ENCODE data around the gene RRP36.
A peak's percentile ranks its signal among the peaks of the same experiment; 100 is the strongest.

RRP36 gene

DNA sequence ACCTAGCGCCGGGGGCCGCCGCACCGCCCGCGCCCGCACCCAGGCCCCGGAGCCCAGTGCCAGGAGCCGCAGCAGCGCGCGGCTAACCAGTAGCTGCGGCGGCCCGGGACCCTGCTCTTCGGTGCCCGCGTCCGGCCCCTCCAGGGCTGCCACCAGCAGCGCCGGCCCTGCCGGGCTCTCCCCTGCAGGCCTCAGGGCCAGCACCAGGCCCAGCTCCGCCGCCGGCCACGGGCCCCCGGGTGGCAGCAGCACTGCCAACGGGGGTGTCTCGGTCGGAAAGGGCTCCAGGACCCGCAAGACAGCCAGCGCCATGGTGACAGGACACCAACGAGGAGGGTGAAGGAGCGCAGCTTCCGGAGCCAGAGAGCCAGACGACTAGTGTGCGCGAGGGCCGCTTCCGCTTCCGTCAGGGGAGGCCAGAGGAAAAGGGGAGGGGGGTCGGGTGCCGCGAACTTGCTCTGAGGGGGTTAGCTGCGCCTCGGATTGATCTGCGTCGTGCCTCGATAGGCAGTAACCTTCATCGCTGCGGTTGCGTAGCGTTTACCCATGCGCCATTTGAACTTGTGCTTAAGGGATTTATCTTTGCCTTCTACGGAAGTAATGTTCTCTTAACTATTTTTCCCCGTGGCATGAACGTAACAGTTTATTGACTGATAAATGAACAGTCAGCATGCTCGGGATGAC, 42.4 kb upstream of the RRP36 start, which contains the start of gene PEX6:
Gene PEX6 (minus strand): TSS at position 343 of the 684 bp plus-strand sequence. CDS start 31 bp downstream, at position 312.
- DNase-seq: peak; percentile 94
- TF ChIP-seq, protein P1, sequence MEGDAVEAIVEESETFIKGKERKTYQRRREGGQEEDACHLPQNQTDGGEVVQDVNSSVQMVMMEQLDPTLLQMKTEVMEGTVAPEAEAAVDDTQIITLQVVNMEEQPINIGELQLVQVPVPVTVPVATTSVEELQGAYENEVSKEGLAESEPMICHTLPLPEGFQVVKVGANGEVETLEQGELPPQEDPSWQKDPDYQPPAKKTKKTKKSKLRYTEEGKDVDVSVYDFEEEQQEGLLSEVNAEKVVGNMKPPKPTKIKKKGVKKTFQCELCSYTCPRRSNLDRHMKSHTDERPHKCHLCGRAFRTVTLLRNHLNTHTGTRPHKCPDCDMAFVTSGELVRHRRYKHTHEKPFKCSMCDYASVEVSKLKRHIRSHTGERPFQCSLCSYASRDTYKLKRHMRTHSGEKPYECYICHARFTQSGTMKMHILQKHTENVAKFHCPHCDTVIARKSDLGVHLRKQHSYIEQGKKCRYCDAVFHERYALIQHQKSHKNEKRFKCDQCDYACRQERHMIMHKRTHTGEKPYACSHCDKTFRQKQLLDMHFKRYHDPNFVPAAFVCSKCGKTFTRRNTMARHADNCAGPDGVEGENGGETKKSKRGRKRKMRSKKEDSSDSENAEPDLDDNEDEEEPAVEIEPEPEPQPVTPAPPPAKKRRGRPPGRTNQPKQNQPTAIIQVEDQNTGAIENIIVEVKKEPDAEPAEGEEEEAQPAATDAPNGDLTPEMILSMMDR (IDR thresholded peaks at IDR 0.05; ENCODE audit: low read depth, low read length): no peak
- Histone ChIP-seq H3K4me1 (peaks cover 5% of the 10 kb centered on the region; the same call in 1 of the 2 replicates), H3K4me3 (ENCODE audit: low read depth, low read length) (peak within 1 kb of the TSS; percentile 88), H3K9me3 (no peaks in the 10 kb centered on the region), H3K36me3 (no peaks in the 10 kb centered on the region), H3K27me3 (no peaks in the 10 kb centered on the region)

DNA sequence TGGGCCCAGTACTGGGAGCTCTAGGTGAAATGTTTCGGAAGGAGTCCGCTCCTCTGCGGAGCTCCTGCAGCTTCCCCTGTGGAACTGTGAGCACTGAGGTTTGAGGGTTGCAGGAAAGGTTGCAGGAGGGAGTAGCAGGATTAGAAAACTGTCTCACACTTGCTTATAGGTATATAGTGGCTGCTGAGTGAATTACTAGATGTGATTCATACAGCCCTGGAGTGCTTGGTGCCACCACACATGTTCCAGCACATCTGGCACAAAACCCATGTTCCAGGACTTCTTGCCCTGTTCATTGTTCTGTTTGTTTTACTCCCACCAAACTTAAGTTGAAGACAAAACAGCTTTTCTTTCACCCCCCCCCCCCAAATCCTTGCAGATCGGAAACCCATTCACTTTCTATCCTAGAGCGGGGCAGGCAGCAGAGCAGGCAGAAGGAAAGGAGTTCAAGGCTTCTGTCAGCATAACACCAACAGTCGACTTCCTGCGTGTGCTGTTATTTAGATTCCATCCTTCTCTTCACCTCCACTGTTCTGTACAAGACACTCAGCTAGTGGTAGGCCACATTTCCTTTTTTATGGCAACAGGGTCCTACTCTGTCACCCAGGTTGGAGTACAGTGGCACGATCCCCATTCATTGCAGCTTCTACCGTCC, 41.8 kb upstream of the RRP36 start:
- H3K4me1 ChIP-seq: peaks cover 5% of the 10 kb centered on the region; the same call in 1 of the 2 replicates
- TF ChIP-seq, protein P1 (IDR thresholded peaks at IDR 0.05; ENCODE audit: low read depth, low read length): no peak

DNA sequence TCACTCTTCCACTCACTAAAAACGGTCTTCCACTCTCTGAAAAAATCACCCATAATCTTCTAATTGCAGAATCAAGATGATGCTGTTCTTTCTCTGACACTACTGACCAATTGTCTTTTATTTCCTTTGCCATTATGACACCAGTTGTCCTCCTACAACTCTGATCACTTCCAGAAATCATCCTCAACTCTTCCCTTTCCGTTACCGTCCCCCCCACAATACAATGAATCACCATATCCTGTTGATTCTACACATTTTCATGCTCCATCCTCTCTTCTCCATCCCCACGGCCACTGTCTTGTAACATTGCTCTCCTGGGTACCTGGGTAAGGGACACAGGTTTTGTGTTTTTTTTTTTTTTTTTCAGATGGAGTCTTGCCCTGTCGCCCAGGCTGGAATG, 39.6 kb upstream of the RRP36 start:
- no peaks in the 10 kb centered on the region; the same call in 1 of the 2 replicates for H3K4me1 ChIP-seq

More for the DNA sequence above, 41.8 kb upstream of the RRP36 start:
- no peaks in the 10 kb centered on the region for H3K9me3 ChIP-seq
- H3K4me3 ChIP-seq (ENCODE audit: low read depth, low read length): peak overlapping the region; percentile 88
- no peaks in the 10 kb centered on the region for H3K27me3 ChIP-seq
- no peaks in the 10 kb centered on the region for H3K36me3 ChIP-seq
- DNase-seq: no peak

DNA sequence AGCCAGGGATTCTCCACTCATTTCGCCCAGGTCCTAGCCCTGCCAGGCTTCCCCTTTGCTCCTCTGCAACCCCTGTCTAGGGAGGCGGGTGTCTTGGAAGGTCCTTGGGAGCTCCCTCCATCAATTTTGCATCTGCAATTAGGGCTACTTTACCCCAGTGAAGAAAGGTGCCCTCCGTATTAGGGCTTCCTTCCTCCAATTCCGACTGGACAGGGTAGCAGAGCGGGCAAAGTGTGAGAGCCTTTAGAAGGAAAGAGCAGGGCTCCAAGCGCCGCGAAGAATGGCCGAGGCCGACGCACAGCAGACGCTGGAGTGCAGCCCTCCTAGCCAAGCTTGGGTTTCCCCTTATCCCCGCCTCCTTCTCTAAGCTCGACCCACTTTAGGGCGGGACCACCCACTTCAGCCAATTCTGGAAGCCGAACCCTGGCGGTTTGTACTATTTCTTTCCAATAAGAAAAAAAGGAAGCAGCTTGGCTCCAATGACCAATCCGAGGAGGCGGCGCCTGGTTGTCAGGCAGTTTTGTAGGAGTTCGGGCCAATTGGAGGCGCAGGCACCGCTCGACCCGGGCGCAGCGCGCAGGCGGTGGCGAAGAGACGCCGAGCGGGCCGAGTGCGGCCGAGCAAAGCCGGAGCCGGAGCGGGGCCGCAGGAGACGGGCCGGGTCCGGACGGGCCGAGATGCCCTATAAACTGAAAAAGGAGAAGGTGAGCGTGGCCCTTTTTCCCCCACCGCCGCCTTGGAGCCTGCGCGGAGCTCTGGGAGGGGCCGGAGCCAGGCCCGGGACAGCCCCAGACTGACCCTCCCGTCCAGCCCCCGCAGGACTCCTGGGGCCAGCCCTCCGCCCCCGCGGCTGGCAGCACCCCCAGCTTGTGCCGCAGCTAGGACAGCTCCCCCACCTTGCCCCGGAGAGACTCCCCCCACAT, 37.2 kb upstream of the RRP36 start, which contains the start of gene PPP2R5D:
Gene PPP2R5D (plus strand): TSS at position 570 of the 923 bp plus-strand sequence. CDS start 108 bp downstream, at position 678.
- peaks cover 2% of the 10 kb centered on the region; the same call in 1 of the 2 replicates for H3K36me3 ChIP-seq
- H3K4me1 ChIP-seq: no peaks in the 10 kb centered on the region; the same call in 1 of the 2 replicates
- peak; percentile 97 for DNase-seq
- no peaks in the 10 kb centered on the region for H3K9me3 ChIP-seq
- no peaks in the 10 kb centered on the region for H3K27me3 ChIP-seq
- TF ChIP-seq, protein P1 (IDR thresholded peaks at IDR 0.05; ENCODE audit: low read depth, low read length): no peak
- peak within 1 kb of the TSS; percentile 81 for H3K4me3 ChIP-seq (ENCODE audit: low read depth, low read length)

More for the DNA sequence above, 39.6 kb upstream of the RRP36 start:
- no peak overlapping the region for H3K4me3 ChIP-seq (ENCODE audit: low read depth, low read length)
- H3K27me3 ChIP-seq: no peaks in the 10 kb centered on the region
- TF ChIP-seq, protein P1 (IDR thresholded peaks at IDR 0.05; ENCODE audit: low read depth, low read length): no peak
- no peak for DNase-seq
- no peaks in the 10 kb centered on the region for H3K36me3 ChIP-seq
- H3K9me3 ChIP-seq: no peaks in the 10 kb centered on the region

DNA sequence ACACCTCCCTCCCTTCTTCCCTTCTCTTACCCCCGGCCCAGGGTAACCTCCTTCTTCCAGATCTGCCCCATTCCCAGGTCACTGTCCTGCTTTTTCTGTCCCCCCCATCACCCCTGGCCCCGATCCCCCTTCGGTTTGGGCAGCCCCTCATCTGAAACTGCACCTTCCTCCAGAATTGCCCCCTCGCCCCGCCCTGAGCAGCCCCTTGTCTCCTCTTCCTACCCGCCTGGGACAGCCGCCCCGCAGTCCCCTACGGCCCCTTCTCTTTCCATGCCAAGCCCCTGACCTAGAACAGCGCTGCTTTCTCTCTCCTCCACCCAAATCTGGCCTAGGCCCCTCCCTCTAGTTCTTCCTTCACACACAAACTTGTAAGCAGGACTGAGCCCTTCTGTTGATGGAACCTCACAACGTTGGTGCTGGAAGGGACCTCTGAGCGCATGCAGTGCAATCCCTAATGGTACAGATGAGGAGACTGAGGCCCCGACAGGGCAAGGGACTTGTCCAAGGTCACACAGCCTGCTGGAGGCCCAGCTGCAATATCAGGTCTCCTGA, 36.4 kb upstream of the RRP36 start:
- Histone ChIP-seq H3K27me3 (no peaks in the 10 kb centered on the region), H3K4me3 (ENCODE audit: low read depth, low read length) (peak overlapping the region; percentile 81), H3K36me3 (peaks cover 6% of the 10 kb centered on the region), H3K4me1 (no peaks in the 10 kb centered on the region), H3K9me3 (no peaks in the 10 kb centered on the region)
- no peak for DNase-seq
- TF ChIP-seq, protein P1 (IDR thresholded peaks at IDR 0.05; ENCODE audit: low read depth, low read length): no peak

All from BE2C (cell line).